ENCODE measurements around the gene PRPF38B. TPM values are rescaled to one million over a fixed set of nuclear protein-coding genes. Genes with fewer than 3 reads are reported as not detected.
"Not testable (repeated sequence)": the region's sequence is repeated elsewhere in the genome, so short reads cannot be mapped to it uniquely, and the experiment has no call there.

PRPF38B gene
- total and polyA plus RNA-seq, 8 donors, result 17.1 to 82.3 (median 31.9) TPM

- Histone ChIP-seq H3K27me3 (no peaks in the 10 kb centered on the region), H3K36me3 (peaks cover 39 to 73% (median 69%) of the 10 kb centered on the region in 4 donors), H3K4me3 (no peak overlapping the region), H3K9me3 (no peaks in the 10 kb centered on the region), H3K27ac (no peak overlapping the region), H3K4me1 (peaks cover 7 to 25% (median 17%) of the 10 kb centered on the region in 4 donors)
- intact Hi-C loops (cut with DNase I; ENCODE audit: low total_unique reads), result no loop called here
- TF ChIP-seq CTCF (IDR thresholded peaks at IDR 0.05) (no peak), POLR2AphosphoS5 (IDR thresholded peaks at IDR 0.05) (no peak), EP300 (IDR thresholded peaks at IDR 0.05) (no peak), POLR2A (IDR thresholded peaks at IDR 0.05) (no peak)
- DNase-seq, result no peak
- 83 to 89% (median 88%) methylated on average over 22 of the region's 22 CpGs for WGBS, 5 donors
Observed at GRCh38 chr1:108699375-108700332, 7.5 kb downstream of the PRPF38B start.

- peaks cover 0 to 16% (median 9%) of the 10 kb centered on the region in 4 donors for H3K4me1 ChIP-seq
- no peaks in the 10 kb centered on the region for H3K9me3 ChIP-seq
- H3K4me3 ChIP-seq, result no peak overlapping the region
- no peak for TF ChIP-seq EP300 (IDR thresholded peaks at IDR 0.05)
- TF ChIP-seq CTCF (IDR thresholded peaks at IDR 0.05), result no peak
- TF ChIP-seq POLR2A (IDR thresholded peaks at IDR 0.05), result no peak
- TF ChIP-seq POLR2AphosphoS5 (IDR thresholded peaks at IDR 0.05), result no peak
- intact Hi-C loops (cut with DNase I; ENCODE audit: low total_unique reads), result no loop called here
- H3K27ac ChIP-seq, result no peak overlapping the region
- H3K27me3 ChIP-seq, result no peaks in the 10 kb centered on the region
- H3K36me3 ChIP-seq, result peaks cover 39 to 62% (median 59%) of the 10 kb centered on the region in 4 donors
- no peak for DNase-seq
- 82 to 88% (median 84%) methylated on average over 5 of the region's 5 CpGs for WGBS, 5 donors
Observed at GRCh38 chr1:108701176-108701849, 9.2 kb downstream of the PRPF38B start.

GRCh38 chr1:108702109-108702508, 10.0 kb downstream of the PRPF38B start:
- intact Hi-C loops (cut with DNase I; ENCODE audit: low total_unique reads); H3K9me3 ChIP-seq; H3K4me3 ChIP-seq; DNase-seq; H3K27me3 ChIP-seq; H3K27ac ChIP-seq: not testable (repeated sequence)
- Histone ChIP-seq H3K4me1 (peaks cover 0 to 16% (median 9%) of the 10 kb centered on the region in 4 donors), H3K36me3 (peaks cover 31 to 54% (median 51%) of the 10 kb centered on the region in 4 donors)
- 94 to 99% (median 95%) methylated on average over 6 of the region's 6 CpGs for whole genome bisulfite sequencing, 5 donors

- WGBS, 5 donors, result 60 to 75% (median 69%) methylated on average over 6 of the region's 6 CpGs
Observed at GRCh38 chr1:108703939-108704338, 11.8 kb downstream of the PRPF38B start.

More at GRCh38 chr1:108703939-108704338, 11.8 kb downstream of the PRPF38B start:
- no peak for DNase-seq
- TF ChIP-seq CTCF (IDR thresholded peaks at IDR 0.05) (no peak), EP300 (IDR thresholded peaks at IDR 0.05) (no peak), POLR2A (IDR thresholded peaks at IDR 0.05) (no peak), POLR2AphosphoS5 (IDR thresholded peaks at IDR 0.05) (no peak)
- intact Hi-C loops (cut with DNase I; ENCODE audit: low total_unique reads), result no loop called here
- Histone ChIP-seq H3K9me3 (no peaks in the 10 kb centered on the region), H3K4me1 (peaks cover 0 to 16% (median 9%) of the 10 kb centered on the region in 4 donors), H3K4me3 (no peak overlapping the region), H3K36me3 (peaks cover 14 to 36% (median 33%) of the 10 kb centered on the region in 4 donors), H3K27me3 (no peaks in the 10 kb centered on the region), H3K27ac (no peak overlapping the region)

Data from stomach (tissue), 9 donors.